Endothelial cell of umbilical vein (primary cell): ENCODE results near the gene KRTCAP2.

Experiments used
- EZH2 ChIP-seq: IDR thresholded peaks from 2 replicates; pipeline ENCODE4 v1.6.1; 2012; ENCODE audit warnings: borderline replicate concordance, low read depth, mild to moderate bottlenecking, moderate library complexity, low read length, inconsistent platforms; ENCODE audit not compliant: severe bottlenecking
- GATA2 ChIP-seq: IDR thresholded peaks from 2 replicates; pipeline ENCODE4 v1.7.0; 2011; ENCODE audit warnings: low read depth, mild to moderate bottlenecking, moderate library complexity, mixed read lengths, low read length; ENCODE audit not compliant: insufficient read length, insufficient read depth
- JUN ChIP-seq: IDR thresholded peaks from 2 replicates; pipeline ENCODE4 v1.6.1; 2011; ENCODE audit warnings: borderline replicate concordance, low read depth; ENCODE audit not compliant: insufficient read length, insufficient read depth
- MYC ChIP-seq: IDR thresholded peaks from one replicate; pipeline ENCODE4 v1.6.1; 2011; ENCODE audit warnings: mild to moderate bottlenecking, low read depth, low read length
- POLR2A ChIP-seq: IDR thresholded peaks from 2 replicates; pipeline ENCODE4 v1.6.1; 2012; ENCODE audit warnings: low read depth, mild to moderate bottlenecking, control low read depth, low read length
- POLR2AphosphoS5 ChIP-seq: IDR thresholded peaks from 2 replicates; pipeline ENCODE4 v1.6.1; 2012; ENCODE audit warnings: low read depth, mild to moderate bottlenecking, control low read depth, low read length, moderate library complexity; ENCODE audit not compliant: insufficient read depth
- TF ChIP-seq, protein P1 (sequence below), 2 donors: IDR thresholded peaks; 1 replicate in 1 of 2; 2 replicates in 1 of 2; pipeline ENCODE4 v1.5.1; 2011; ENCODE audit warnings: low read length in 2 of 2, mild to moderate bottlenecking in 2 of 2, moderate library complexity in 2 of 2, control low read depth in 1 of 2, inconsistent platforms in 1 of 2, low read depth in 1 of 2; ENCODE audit not compliant: insufficient read depth in 1 of 2; ENCODE audit errors: extremely low read depth in 1 of 2
- TF ChIP-seq, protein P2 (sequence below): IDR thresholded peaks from 2 replicates; pipeline ENCODE4 v1.6.1; 2011; ENCODE audit not compliant: insufficient read depth, insufficient read length

DNA sequence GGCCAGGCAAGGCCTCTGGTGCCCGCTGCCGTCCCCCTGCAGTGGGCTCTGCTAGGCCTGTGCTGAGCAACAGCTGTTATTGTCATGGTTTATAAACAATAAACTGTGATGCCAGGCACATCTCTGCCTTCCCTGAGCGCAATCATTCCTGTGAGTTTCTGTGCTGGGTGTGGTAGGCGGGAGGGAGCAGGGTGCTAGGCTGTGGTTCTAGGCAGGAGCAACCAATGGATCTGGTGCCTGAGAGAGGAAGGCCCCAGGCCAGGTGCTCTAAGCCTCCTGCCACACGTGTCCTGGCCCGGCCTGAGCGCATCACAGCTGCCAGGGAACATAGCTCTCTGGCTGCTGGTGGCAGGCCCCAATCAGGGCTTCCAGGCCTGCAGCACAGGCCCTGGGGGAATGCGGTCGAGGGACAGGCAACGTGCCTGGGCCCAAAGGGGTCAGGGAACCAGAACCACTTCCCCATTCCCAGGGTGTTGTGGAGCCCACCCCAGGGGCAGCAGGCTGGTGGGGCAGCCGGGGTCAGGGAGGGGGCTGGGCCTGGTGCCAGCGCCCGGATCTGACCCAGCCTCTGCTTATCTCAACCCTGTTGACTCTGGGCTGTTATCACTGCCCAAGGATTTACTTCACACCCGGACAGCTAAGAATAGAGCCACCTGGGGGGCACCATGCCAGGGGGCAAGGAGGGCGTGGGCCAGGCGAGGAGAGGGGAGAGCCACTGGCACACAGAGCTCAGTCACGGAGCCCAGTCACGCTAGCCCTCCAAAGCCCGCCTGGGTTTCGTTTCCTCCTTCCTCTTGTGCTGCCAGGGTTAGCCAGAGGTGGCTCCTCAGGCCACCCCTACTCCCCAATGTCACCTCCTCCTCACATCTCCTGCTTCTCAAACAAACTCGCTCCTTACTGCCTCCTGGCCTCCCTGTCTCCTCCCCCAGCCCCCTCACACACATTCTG lies 12.0 kb upstream of the KRTCAP2 start:
- no peak for TF ChIP-seq POLR2A
- no peak for TF ChIP-seq EZH2
- TF ChIP-seq, protein P1, sequence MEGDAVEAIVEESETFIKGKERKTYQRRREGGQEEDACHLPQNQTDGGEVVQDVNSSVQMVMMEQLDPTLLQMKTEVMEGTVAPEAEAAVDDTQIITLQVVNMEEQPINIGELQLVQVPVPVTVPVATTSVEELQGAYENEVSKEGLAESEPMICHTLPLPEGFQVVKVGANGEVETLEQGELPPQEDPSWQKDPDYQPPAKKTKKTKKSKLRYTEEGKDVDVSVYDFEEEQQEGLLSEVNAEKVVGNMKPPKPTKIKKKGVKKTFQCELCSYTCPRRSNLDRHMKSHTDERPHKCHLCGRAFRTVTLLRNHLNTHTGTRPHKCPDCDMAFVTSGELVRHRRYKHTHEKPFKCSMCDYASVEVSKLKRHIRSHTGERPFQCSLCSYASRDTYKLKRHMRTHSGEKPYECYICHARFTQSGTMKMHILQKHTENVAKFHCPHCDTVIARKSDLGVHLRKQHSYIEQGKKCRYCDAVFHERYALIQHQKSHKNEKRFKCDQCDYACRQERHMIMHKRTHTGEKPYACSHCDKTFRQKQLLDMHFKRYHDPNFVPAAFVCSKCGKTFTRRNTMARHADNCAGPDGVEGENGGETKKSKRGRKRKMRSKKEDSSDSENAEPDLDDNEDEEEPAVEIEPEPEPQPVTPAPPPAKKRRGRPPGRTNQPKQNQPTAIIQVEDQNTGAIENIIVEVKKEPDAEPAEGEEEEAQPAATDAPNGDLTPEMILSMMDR (IDR thresholded peaks at IDR 0.05; ENCODE audit: extremely low read depth in 1 of 2, insufficient read depth in 1 of 2, low read depth in 1 of 2, low read length in 2 of 2) = no peak
- TF ChIP-seq POLR2AphosphoS5 = no peak
- no peak for TF ChIP-seq GATA2
- TF ChIP-seq, protein P2, sequence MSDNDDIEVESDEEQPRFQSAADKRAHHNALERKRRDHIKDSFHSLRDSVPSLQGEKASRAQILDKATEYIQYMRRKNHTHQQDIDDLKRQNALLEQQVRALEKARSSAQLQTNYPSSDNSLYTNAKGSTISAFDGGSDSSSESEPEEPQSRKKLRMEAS = no peak
- TF ChIP-seq JUN = no peak
- TF ChIP-seq MYC = no peak
